ENCODE measurements around the gene ZMIZ1. TPM values are rescaled to one million over a fixed set of nuclear protein-coding genes. Genes with fewer than 3 reads are reported as not detected.

The ZMIZ1 gene
- total RNA-seq, 2 experiments from 2014 or later = 14.6 to 15.5 TPM

- no peak for ATAC-seq (ENCODE audit: poor library complexity)
- Histone ChIP-seq H3K9me3 (ENCODE audit: control insufficient read depth in 1 of 2, insufficient read depth in 1 of 2, low read length in 2 of 2) (no peaks in the 10 kb centered on the region), H3K4me1 (ENCODE audit: insufficient read depth, low read length) (peaks cover 53% of the 10 kb centered on the region), H3K36me3 (ENCODE audit: insufficient read depth, low read length) (peaks cover 4% of the 10 kb centered on the region), H3K4me3 (ENCODE audit: low read length) (no peak overlapping the region), H3K27ac (ENCODE audit: low read depth in 1 of 2, low read length in 2 of 2) (peak overlapping the region in 1 of 2 donors; percentile 55), H3K27me3 (ENCODE audit: control insufficient read depth in 1 of 2, insufficient read depth in 2 of 2, low read length in 2 of 2) (no peaks in the 10 kb centered on the region)
- Mint-ChIP-seq H3K9me3 (no peaks in the 10 kb centered on the region), H3K27ac (peak overlapping the region; percentile 71), H3K27me3 (no peaks in the 10 kb centered on the region), H3K4me3 (no peak overlapping the region), H3K4me1 (ENCODE audit: low read depth) (peaks cover 47% of the 10 kb centered on the region), H3K36me3 (ENCODE audit: low read depth) (peaks cover 16% of the 10 kb centered on the region)
- DNase-seq = no peak
- ChIA-PET POLR2A (no interaction called here), CTCF (no interaction called here)
- intact Hi-C loops (cut with DNase I, micrococcal nuclease) = no loop called here
- TF ChIP-seq CTCF (IDR thresholded peaks at IDR 0.05) = no peak
Measured at GRCh38 chr10:79284158-79284871, 215.5 kb downstream of the ZMIZ1 start.

GRCh38 chr10:79285315-79286197 lies 216.8 kb downstream of the ZMIZ1 start:
- H3K27me3 ChIP-seq (ENCODE audit: control insufficient read depth in 1 of 2, insufficient read depth in 2 of 2, low read length in 2 of 2) = no peaks in the 10 kb centered on the region
- no peak for TF ChIP-seq CTCF (IDR thresholded peaks at IDR 0.05)
- Mint-ChIP-seq H3K27ac (peak overlapping the region; percentile 71), H3K27me3 (no peaks in the 10 kb centered on the region), H3K4me1 (ENCODE audit: low read depth) (peaks cover 47% of the 10 kb centered on the region), H3K4me3 (peak overlapping the region; percentile 17), H3K9me3 (no peaks in the 10 kb centered on the region), H3K36me3 (ENCODE audit: low read depth) (peaks cover 12% of the 10 kb centered on the region)
- ChIA-PET CTCF (no interaction called here), POLR2A (interaction anchor here (0.8 to 2.1 kb wide), 6 partner anchors 32 to 190 kb away, joined by 3 to 13 read pairs (median 4); no protein-coding TSS in a partner anchor)
- DNase-seq = peak in 4 of 14 experiments; percentile 18 to 50 (median 36)
- no peaks in the 10 kb centered on the region for H3K9me3 ChIP-seq (ENCODE audit: control insufficient read depth in 1 of 2, insufficient read depth in 1 of 2, low read length in 2 of 2)
- H3K4me3 ChIP-seq (ENCODE audit: low read length) = peak overlapping the region; percentile 24
- ATAC-seq (ENCODE audit: poor library complexity) = no peak
- H3K27ac ChIP-seq (ENCODE audit: low read depth in 1 of 2, low read length in 2 of 2) = peak overlapping the region; percentile 15 to 55
- peaks cover 8% of the 10 kb centered on the region for H3K36me3 ChIP-seq (ENCODE audit: insufficient read depth, low read length)
- intact Hi-C loops (cut with DNase I, micrococcal nuclease) = no loop called here
- peaks cover 53% of the 10 kb centered on the region for H3K4me1 ChIP-seq (ENCODE audit: insufficient read depth, low read length)

- peak; percentile 96 for ATAC-seq (ENCODE audit: poor library complexity)
- Mint-ChIP-seq H3K27ac (peak overlapping the region; percentile 71), H3K9me3 (no peaks in the 10 kb centered on the region), H3K4me3 (peak overlapping the region; percentile 54), H3K27me3 (no peaks in the 10 kb centered on the region), H3K36me3 (ENCODE audit: low read depth) (peaks cover 11% of the 10 kb centered on the region), H3K4me1 (ENCODE audit: low read depth) (peaks cover 47% of the 10 kb centered on the region)
- no peak for TF ChIP-seq CTCF (IDR thresholded peaks at IDR 0.05)
- H3K4me1 ChIP-seq (ENCODE audit: insufficient read depth, low read length) = peaks cover 53% of the 10 kb centered on the region
- CTCF ChIA-PET = interaction anchor here (0.6 kb wide), 1 partner anchor 181 kb away, joined by 5 read pairs; no protein-coding TSS in a partner anchor
- POLR2A ChIA-PET = interaction anchor here (0.6 to 2.1 kb wide), 7 partner anchors 31 to 189 kb away, joined by 3 to 13 read pairs (median 4); no protein-coding TSS in a partner anchor
- peak overlapping the region; percentile 26 to 55 for H3K27ac ChIP-seq (ENCODE audit: low read depth in 1 of 2, low read length in 2 of 2)
- H3K27me3 ChIP-seq (ENCODE audit: control insufficient read depth in 1 of 2, insufficient read depth in 2 of 2, low read length in 2 of 2) = no peaks in the 10 kb centered on the region
- H3K4me3 ChIP-seq (ENCODE audit: low read length) = peak overlapping the region; percentile 24
- no peaks in the 10 kb centered on the region for H3K9me3 ChIP-seq (ENCODE audit: control insufficient read depth in 1 of 2, insufficient read depth in 1 of 2, low read length in 2 of 2)
- H3K36me3 ChIP-seq (ENCODE audit: insufficient read depth, low read length) = peaks cover 8% of the 10 kb centered on the region
- intact Hi-C loops (cut with DNase I, micrococcal nuclease) = no loop called here
- peak; percentile 32 to 93 (median 82) for DNase-seq
Measured at GRCh38 chr10:79286318-79286951, 217.7 kb downstream of the ZMIZ1 start.

Measured in CD4-positive, alpha-beta T cell (primary cell).